Central memory CD8-positive, alpha-beta T cell (primary cell): ENCODE results near the gene APOL1.

Source experiments
- ATAC-seq: fragments of 150-1000 bp; cut with Tn5 transposase; replicated peaks from 2 replicates; pipeline ENCODE4 v1.10.0; 2022; ENCODE audit warnings: mild to moderate bottlenecking, moderate FRiP score, moderate number of reproducible peaks; ENCODE audit not compliant: poor library complexity, severe bottlenecking; ENCODE audit errors: extremely low read depth
- DNase-seq, 2 donors: peaks; one replicate each; pipeline ENCODE4 v3.0.0; 2021; ENCODE audit warnings: low spot score in 2 of 2
- H3K27ac Mint-ChIP-seq: one replicate; pipeline ENCODE4 v1.8.0; 2022; ENCODE audit warnings: low read depth, mild to moderate bottlenecking, moderate library complexity, mixed read lengths
- H3K27me3 Mint-ChIP-seq: one replicate; pipeline ENCODE4 v1.8.0; 2022; ENCODE audit warnings: mixed read lengths
- H3K36me3 Mint-ChIP-seq: one replicate; pipeline ENCODE4 v1.8.0; 2022; ENCODE audit warnings: mild to moderate bottlenecking, moderate library complexity, mixed read lengths; ENCODE audit not compliant: insufficient read depth
- H3K4me1 Mint-ChIP-seq: one replicate; pipeline ENCODE4 v1.8.0; 2022; ENCODE audit warnings: mixed read lengths
- H3K4me3 Mint-ChIP-seq: one replicate; pipeline ENCODE4 v1.8.0; 2022; ENCODE audit warnings: mild to moderate bottlenecking, moderate library complexity, mixed read lengths
- H3K9me3 Mint-ChIP-seq: one replicate; pipeline ENCODE4 v1.8.0; 2022; ENCODE audit warnings: mixed read lengths

APOL1 gene

GRCh38 chr22:36303874-36304273, 50.9 kb downstream of the APOL1 start:
- Mint-ChIP-seq H3K27ac (no peak overlapping the region), H3K4me3 (no peak overlapping the region), H3K4me1 (peaks cover 12% of the 10 kb centered on the region), H3K9me3 (no peaks in the 10 kb centered on the region), H3K27me3 (no peaks in the 10 kb centered on the region), H3K36me3 (peaks cover 84% of the 10 kb centered on the region)
- no peak for DNase-seq
- ATAC-seq = no peak

- H3K36me3 Mint-ChIP-seq = peaks cover 85% of the 10 kb centered on the region
- no peak for ATAC-seq
- no peak overlapping the region for H3K27ac Mint-ChIP-seq
- no peak for DNase-seq
- no peaks in the 10 kb centered on the region for H3K27me3 Mint-ChIP-seq
- H3K4me3 Mint-ChIP-seq = no peak overlapping the region
- no peaks in the 10 kb centered on the region for H3K9me3 Mint-ChIP-seq
- peaks cover 12% of the 10 kb centered on the region for H3K4me1 Mint-ChIP-seq
Observed at GRCh38 chr22:36304429-36304828, 51.5 kb downstream of the APOL1 start.

GRCh38 chr22:36305813-36306212, 52.9 kb downstream of the APOL1 start:
- Mint-ChIP-seq H3K4me1 (peaks cover 12% of the 10 kb centered on the region), H3K27me3 (no peaks in the 10 kb centered on the region), H3K27ac (peak overlapping the region; percentile 77), H3K36me3 (peaks cover 81% of the 10 kb centered on the region), H3K9me3 (no peaks in the 10 kb centered on the region), H3K4me3 (no peak overlapping the region)
- no peak for DNase-seq
- no peak for ATAC-seq

- Mint-ChIP-seq H3K9me3 (no peaks in the 10 kb centered on the region), H3K27me3 (no peaks in the 10 kb centered on the region), H3K27ac (peak overlapping the region; percentile 77), H3K4me1 (peaks cover 12% of the 10 kb centered on the region), H3K4me3 (no peak overlapping the region), H3K36me3 (peaks cover 81% of the 10 kb centered on the region)
- ATAC-seq = no peak
- no peak for DNase-seq
Observed at GRCh38 chr22:36306227-36306626, 53.3 kb downstream of the APOL1 start.

GRCh38 chr22:36308880-36309279, 55.9 kb downstream of the APOL1 start:
- H3K9me3 Mint-ChIP-seq = no peaks in the 10 kb centered on the region
- no peak for ATAC-seq
- peaks cover 4% of the 10 kb centered on the region for H3K4me1 Mint-ChIP-seq
- peak overlapping the region; percentile 32 for H3K4me3 Mint-ChIP-seq
- no peaks in the 10 kb centered on the region for H3K27me3 Mint-ChIP-seq
- DNase-seq = no peak
- peaks cover 84% of the 10 kb centered on the region for H3K36me3 Mint-ChIP-seq
- no peak overlapping the region for H3K27ac Mint-ChIP-seq

- Mint-ChIP-seq H3K4me1 (peaks cover 4% of the 10 kb centered on the region), H3K36me3 (peaks cover 90% of the 10 kb centered on the region), H3K4me3 (no peak overlapping the region), H3K27me3 (no peaks in the 10 kb centered on the region), H3K9me3 (no peaks in the 10 kb centered on the region), H3K27ac (peak overlapping the region; percentile 44)
- no peak for DNase-seq
- peak; percentile 3 for ATAC-seq
Observed at GRCh38 chr22:36311386-36312085, 58.6 kb downstream of the APOL1 start.

- Mint-ChIP-seq H3K9me3 (no peaks in the 10 kb centered on the region), H3K4me3 (no peak overlapping the region), H3K27ac (peak overlapping the region; percentile 10), H3K36me3 (peaks cover 91% of the 10 kb centered on the region), H3K4me1 (no peaks in the 10 kb centered on the region), H3K27me3 (no peaks in the 10 kb centered on the region)
- ATAC-seq = no peak
- DNase-seq = no peak
Observed at GRCh38 chr22:36315325-36315724, 62.4 kb downstream of the APOL1 start.

GRCh38 chr22:36316419-36316818, 63.5 kb downstream of the APOL1 start:
- DNase-seq = no peak
- Mint-ChIP-seq H3K27me3 (no peaks in the 10 kb centered on the region), H3K27ac (no peak overlapping the region), H3K4me3 (no peak overlapping the region), H3K9me3 (no peaks in the 10 kb centered on the region), H3K36me3 (peaks cover 92% of the 10 kb centered on the region), H3K4me1 (no peaks in the 10 kb centered on the region)
- no peak for ATAC-seq
